Measurements from ENCODE around the gene AGXT2.

Gene AGXT2, protein sequence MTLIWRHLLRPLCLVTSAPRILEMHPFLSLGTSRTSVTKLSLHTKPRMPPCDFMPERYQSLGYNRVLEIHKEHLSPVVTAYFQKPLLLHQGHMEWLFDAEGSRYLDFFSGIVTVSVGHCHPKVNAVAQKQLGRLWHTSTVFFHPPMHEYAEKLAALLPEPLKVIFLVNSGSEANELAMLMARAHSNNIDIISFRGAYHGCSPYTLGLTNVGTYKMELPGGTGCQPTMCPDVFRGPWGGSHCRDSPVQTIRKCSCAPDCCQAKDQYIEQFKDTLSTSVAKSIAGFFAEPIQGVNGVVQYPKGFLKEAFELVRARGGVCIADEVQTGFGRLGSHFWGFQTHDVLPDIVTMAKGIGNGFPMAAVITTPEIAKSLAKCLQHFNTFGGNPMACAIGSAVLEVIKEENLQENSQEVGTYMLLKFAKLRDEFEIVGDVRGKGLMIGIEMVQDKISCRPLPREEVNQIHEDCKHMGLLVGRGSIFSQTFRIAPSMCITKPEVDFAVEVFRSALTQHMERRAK

DNA sequence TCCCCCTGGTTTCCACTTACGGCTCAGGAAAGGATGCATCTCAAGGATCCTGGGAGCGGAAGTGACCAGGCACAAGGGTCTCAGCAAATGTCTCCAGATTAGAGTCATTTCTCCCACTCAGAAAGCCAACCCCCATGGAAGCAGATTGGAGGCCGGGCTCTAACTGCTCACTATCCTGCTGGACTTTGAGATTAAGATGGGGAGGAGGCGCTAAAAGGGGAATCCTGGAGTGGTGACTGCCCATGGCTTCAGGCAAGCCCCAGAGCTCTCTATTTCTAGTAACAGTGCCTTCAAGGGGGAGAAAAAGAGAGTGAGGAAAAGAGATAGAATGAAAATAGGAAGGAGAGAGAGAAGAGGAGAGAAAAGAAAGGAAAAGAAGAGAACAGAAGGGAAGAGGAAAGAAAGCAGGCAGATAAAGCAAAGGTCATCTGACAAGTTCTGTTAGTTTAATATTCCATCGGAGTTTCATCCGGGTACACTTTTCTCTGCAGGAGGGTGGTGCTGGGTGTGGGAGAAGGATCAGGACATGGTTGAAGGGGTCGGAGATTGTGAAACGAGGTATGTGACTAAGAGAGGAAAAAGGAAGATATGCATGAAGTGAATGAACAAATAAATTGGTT, at the start of gene AGXT2:
AGXT2 (minus strand) TSS at position 165 of the 620 bp plus-strand sequence; CDS start at position 108, 57 bp downstream.
- DNase-seq, result no peak

DNA sequence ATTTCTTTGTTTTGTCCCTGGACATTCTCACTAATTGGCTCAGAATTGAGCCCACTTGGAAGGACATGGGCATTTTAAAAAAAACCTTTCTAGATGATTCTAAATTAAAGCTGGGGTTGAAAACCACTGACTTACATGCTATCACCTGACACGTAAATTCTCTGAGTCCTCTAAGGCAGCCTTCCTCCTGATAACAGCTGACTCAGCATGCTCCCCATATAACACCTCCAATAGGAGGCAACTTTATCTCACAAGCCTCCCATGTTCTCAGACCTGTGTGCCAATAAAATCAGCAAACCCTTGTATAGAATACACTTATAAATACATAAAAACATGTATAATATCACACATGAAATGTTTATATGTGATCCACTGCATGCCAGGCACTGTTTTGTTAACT, 49.2 kb upstream of the AGXT2 start:
- no peak for DNase-seq

DNA sequence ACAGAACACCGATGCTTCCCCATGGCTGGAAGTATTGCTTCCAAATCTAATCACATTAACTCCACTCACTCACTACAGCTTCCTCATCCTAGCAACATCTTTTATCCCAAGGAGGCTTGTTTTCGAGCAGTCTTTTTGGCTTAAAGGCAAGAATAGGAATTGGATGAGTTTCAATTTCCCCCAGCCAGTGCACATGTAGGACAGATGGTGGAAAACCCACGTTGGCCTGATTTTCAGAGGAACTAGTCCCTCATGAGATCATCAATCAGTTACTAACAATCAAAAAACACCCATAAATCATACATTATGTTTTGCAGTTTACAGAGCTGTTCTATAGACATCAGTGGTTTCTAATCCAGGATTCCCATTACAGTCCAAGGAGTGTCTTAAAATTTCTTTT, 48.5 kb upstream of the AGXT2 start:
- no peak for DNase-seq

DNA sequence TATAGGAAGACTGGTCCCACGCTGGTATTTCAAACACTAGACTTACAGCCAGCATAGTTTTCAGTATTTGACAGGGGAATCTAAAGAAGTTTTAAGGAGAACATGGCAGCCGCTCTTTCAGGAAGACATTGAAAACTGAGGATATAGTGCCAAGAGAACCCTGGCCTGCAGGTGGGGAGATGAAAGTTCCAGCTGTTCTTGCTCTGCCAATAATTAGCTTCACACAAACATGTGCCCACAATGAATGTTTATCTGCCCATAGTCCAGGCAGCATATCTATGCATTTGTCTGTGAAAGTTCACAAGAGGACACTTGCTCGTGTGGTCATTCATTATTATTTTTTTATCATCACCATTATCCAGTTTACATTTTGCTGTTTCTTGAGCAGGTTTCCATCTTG, 47.6 kb upstream of the AGXT2 start:
- no peak for DNase-seq

DNA sequence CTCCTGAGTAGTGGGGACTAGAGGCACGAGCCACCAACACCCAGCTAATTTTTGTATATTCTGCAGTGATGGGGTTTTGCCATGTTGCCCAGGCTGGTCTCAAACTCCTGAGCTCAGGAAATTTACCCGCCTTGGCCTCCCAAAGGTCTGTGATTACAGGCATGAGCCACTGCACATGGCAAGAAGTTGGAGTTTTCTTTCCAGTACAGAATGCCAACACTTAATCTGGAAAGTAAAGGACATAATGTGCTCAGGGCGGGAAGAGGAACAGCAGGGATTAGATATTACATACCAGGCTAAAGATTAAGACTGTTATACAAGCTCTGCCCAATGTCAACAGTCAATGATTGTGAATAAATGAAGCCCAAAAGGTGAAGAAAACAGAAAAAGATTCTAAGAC, 47.2 kb upstream of the AGXT2 start:
- no peak for DNase-seq

DNA sequence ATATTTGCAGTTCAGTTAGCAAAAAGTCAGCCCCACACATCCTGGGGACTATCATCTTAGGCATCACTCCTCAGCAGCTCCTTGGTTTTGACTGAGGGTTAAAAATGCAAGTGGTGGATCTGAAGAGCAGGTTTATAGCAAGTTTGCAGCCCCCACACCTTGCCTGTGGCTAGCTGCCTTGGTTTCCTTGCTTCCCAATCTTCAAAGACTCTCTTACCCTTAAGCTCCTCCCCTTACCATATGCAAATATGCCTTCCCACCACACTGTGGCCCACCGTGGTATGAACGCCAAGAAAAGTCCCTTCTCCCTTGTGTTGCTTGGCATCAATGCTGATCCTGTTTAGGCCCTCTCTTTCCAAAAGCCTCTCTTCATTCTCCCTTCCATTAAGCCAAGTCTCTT, 45.0 kb upstream of the AGXT2 start:
- DNase-seq, result no peak

DNA sequence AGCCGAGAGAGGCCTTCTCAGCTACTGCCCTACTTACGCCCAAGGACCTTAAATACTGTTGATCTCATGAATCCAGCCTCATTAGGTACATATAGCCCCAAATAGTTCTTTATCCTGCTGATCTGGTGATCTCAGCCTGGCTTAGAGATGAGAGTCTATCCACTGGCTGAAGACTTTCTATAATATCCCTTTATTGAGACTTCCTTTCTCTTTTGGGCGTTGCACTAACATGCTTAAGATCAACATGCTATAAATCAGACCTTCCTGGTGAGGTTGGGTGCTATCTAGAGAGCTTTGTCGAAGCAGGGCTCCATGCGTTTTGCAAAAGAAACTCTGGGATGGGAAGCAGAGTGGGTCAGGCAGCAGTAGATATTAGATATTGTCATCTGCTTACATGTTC, 44.0 kb upstream of the AGXT2 start:
- DNase-seq, result no peak

DNA sequence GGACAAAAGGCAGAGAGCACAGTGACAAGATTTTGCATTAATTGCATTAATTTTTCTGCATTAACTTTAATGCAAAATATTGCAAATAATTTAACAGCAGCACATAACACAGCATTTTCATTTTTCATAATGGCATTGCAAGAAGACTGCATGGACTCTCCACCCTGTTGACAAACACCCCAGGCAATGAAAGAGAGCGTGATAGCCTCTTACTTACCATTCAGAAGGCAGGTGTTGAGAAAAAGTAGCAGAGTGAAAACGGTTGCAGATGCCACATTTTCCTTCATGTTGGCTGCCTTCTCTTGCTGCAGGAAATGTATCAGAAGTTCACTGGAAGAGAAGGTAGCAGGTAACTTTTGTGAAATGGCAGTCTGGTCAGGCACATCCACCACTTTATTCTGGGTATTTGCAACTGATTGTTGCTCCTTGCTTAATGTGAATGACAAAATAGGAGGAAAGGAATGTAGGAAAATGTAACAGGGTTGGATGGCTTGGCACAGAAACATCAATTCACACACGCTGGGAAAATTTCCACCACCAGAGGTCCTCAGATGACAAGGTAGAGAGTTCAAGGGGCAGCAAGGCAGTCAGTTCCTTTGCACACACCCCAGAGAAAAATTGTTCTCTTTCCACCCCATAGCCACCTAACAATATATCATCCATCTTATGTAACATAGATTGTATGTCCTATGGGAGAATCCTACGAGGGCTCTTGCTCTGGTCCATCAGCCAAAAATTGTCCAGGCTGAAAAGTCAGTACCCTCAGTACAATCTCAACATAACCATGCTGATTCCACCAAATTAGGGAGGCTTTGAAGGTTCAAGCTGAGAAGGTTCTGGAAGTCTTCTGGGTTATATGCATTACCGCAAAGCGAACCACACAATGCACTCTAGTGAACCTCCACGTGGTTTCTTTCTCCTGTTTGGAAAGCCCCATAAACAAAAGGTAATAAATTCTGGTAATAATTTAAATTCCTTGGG, 41.9 kb upstream of the AGXT2 start:
- DNase-seq, result no peak

DNA sequence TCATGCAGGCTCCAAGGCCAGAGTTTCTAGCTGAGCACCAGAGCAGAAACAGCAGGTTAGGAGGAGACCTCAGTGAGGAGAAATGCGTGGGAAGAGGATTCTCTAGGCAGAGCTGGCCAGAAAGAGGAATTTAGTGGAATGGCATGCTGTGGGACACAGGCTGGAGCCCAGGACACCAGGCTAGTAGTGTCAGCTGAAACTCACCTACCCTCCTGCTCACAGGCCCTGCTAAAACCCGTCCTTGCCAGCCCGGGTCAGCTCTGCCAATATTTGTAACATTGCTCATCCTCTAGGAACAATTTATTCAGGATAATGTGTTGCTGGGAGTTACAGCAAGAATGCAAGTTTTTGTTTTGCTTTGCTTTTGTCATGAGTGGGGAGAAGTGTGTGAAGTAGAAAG, 40.2 kb upstream of the AGXT2 start:
- no peak for DNase-seq

DNA sequence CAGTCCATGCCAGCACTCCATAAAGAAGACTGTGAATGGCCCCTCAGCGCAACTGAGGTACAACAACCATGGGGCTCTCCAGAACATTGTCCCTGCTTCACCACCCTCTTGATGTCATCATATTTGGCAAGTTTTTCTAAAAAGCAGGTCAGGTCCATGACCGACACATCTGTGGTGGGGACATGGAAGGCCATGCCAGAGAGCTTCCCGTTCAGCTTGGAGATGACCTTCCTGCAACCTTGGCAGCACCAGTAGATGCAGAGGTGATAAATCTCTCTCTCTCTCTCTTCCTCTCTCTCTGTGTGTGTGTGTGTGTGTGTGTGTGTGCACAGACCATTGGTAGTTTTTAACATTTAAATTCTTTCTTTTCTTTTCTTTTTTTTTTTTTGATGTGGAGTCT, 35.4 kb upstream of the AGXT2 start:
- no peak for DNase-seq

DNA sequence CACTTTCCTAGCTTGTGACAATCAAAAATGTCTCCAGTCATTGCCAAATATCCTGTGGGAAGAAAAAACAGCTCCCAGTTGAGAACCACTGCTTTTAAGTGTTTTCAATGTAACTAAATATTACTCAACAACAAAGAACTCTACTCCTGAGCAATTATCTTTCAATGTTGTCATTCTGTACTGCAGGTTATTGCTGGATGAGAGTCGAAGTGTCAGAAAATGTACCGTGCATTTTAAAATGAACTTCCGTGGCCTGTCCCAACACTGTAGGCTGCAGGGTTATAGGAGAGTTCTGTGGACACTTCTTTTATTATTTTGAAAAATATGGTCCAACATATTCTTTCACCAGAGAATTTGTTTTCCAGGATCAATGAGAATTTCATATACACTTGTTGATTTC, 34.8 kb upstream of the AGXT2 start:
- no peak for DNase-seq

DNA sequence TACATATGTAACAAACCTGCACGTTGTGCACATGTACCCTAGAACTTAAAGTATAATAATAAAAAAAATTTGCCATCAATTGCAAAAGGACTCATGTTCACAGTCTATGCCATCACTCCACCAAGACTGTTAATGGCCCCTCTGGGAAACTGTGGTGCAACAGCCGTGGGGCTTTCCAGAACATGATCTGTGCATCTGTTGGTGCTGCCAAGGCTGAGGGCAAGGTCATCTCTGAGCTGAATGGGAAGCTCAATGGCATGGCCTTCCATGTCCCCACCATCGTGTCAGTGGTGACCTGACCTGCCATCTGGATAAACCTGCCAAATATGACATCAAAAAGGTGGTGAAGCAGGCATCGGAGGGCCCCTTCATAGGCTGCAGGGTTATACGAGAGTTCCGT, 33.4 kb upstream of the AGXT2 start:
- DNase-seq, result no peak

DNA sequence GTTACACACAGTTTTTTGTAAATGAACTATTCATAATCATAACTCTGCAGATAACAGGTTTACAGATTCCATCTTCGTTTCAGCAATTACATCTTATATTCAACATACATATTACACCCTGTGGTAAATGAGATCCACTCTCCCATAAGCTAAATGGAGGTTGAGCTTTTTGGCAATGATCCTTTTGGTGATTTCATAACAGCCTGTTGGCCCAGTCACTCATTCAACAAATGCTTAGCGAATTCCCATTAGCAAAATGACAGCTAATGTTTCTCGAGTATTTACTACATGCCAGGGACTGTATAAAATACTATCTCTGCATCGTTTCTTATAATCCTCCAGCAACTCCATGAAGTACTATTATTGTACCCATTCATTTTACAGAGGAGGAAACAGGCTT, 25.4 kb upstream of the AGXT2 start:
- no peak for DNase-seq

DNA sequence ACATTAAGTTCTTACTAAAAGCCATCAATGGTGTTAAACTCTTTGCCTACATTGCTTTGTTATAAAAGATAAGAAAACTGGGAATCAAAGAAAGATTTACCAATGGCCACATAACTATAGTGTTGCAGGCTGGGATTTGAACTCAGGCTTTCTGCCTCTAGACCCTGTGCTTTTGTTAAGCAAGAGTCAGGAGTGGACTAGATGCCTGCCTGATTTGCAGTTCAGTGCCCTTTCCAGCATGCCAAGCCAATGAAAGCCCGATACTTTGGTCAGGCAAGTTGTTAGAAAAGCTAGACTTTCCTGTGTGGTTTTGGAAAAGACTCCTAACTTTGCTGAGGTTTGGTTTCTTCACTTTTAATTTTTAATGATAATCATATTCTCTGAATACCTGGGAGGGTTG, 21.4 kb upstream of the AGXT2 start:
- no peak for DNase-seq

DNA sequence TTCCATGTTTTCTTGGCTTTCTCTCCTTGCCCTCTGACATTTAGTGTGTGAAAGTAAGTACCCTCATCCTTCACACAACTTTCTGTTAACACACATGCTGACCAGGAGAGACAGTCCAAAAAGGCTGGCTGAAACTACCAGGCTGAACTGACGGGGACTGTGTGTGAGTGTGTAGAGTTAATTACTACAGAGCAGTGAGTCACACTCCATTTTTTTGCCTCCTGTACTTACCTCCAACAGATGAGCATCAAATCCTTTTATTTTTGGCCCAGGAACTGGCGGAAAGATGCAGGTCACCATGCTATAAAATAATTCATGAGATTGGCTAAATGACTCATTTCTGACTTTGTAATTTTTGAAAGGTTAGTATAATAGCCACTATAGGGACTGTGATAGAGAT, 20.2 kb upstream of the AGXT2 start:
- no peak for DNase-seq

DNA sequence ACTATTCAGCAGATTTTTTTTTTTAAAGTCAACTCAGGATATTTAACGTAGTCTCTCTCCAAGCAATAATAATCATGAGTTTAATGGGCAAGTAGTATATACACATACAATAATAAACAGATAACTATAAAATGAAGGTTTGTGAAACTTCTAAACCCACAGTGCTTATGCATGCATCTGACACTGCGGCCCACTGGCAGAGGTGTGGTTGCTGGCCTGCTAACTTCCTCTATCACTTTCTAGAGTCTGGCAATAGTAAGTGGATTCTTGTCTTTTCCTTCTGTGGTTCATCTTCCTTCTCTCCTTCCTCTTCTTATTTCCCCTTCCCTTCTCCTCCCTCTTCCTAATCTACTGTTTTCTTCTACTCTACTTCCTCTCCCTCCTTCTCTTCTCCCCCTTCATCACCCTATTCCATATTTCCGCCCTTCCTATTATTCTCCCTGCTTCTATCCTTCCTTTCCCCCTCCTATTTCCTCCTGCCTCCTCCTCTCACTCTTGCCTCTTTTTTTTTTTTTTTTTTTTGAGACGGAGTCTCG, 18.6 kb upstream of the AGXT2 start:
- no peak for DNase-seq

DNA sequence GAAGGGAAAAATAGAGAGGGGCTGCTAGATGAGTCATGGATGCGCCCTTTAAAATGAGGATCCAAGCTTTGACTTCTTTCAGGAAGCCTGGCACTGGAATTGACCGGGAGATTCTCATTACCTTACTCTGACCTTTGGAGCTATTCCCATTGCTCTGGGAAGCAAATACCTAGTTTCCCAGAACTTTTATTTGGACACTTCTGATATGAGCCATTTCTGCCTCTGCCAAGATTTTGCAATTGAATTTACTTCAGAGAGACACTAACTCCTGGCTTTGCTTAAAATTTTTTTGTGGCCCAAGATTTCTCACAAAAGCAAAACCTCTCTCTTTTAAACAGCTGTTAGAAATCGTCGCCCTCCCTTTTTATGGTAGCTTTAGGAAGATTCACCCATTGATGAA, 15.7 kb upstream of the AGXT2 start:
- no peak for DNase-seq

DNA sequence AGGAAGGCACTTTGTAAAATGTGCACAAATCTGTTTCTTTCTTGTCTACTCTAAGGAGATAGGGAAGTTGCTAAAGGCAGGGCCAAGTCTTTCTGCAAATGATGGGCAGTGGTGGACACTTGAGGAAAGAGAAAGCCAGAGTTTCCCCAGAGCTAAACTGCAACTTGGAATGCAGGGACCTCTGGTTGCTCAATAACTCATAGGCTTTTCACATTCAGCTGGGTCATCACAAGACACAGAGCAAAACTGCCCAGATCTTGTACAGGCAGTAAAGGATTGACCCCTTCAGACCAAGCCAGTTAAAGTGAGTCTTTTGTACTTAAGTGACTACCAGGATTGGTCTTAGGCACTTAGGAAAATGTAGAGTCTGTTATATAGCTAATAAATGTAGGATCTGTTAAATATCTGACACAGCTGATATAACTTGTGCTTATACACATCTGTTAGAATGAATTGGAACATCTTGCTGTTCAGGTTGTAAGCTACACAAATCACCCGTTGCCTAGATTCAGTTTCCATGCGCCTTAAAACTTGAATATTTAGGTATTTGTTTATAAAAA, 13.5 kb upstream of the AGXT2 start:
- DNase-seq, result no peak

DNA sequence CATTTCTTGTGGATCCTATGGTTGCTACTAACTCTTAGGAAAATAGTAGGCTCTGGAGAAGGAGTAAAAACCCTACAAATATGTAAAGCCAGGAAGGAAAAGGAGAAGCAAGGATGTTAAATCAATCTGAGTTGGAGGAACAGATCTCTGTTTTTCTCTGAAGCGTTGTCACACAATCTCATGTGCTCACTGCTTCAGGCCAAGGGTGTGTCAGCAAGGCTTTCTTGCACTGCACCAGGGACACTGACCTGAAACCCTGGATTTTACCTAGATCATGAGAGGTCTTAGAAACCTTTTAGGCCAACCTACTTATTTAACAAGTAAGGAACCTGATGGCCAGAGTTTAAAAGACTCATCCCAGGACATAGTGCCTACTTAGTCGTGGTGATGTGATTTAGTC, 12.5 kb upstream of the AGXT2 start:
- no peak for DNase-seq

DNA sequence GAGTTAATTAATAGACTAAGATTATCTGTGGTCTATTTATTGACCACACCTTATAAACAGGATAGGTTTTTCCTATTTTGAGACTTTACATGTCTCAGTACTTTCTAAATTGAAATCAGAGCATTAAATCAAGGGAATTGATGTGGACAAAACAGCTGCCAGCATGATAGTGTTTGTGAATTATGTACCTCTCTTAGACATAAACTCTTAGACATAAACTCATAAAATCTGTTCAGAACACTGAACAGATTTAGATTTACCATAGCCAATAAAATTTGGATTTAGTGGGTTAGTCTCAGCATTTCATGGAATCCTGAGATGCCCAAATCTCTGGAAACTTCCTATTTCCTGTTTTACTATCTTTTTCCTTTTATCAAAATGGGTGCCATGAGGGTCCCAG, 11.5 kb upstream of the AGXT2 start:
- DNase-seq, result no peak

DNA sequence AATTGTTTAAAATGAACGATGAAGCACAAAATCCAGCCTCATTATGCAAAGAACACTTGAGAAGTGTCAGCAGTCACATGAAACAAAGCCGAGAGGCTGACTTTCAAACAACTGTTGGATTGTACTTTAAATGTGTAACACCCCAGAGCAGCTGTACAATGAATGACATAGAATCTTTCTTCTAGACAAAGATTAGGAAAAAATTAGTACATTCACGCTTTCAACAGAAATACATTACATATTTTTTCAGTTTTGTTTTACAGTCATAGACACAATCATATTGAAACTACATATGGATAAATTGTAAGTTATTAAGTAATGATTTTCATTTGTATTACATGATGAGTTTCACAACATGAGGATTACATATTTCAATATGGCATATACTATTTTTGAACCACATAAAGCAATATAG, 10.6 kb upstream of the AGXT2 start:
- no peak for DNase-seq

DNA sequence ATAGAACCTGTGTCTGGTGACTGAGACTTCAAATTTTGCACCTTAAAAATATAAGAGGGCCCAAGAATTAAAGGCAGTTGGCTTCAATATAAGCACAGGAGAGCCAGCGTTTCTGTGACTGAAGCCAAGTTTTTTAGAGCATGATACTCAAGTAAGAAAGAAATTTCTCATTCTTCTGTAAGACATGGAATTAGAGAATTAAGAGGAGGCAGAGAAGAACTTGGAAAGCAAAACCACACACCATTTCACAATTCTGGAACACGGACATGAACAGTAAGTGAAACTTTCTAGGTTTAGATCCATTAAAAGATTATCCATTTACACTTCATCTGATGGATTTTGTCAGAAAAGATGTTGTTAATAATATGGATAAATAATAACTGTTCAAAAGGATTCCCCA, 8.9 kb upstream of the AGXT2 start:
- no peak for DNase-seq

DNA sequence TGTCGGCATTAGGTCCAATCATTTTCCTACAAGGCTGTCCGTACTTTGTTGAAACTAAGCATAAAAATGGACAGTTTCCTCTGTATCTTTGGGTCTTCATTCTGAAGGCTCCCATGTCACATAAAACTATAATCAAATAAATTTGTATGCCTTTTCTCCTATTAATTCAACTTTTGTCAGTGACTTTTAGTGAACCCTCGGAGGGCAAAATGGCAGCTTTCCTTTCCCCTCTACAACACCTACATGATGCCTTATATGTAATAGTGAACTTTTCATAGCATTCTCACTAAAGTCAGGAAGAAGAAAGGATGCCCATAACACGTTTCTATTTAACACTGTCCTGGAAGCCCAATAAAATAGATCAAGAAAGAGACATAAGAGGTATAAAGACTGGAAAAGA, 5.1 kb upstream of the AGXT2 start:
- DNase-seq, result no peak

All from GF-D8 (cell line).